Astrocyte (in vitro differentiated cells and primary cell): ENCODE data around the gene IFITM5. TPM values are rescaled to one million over a fixed set of nuclear protein-coding genes. Genes with fewer than 3 reads are reported as not detected.

Experiments used
- DNase-seq: peaks from one replicate; pipeline ENCODE4 v3.0.0-alpha.2; 2010; ENCODE audit warnings: low read depth
- FAIRE-seq: peaks from 2 replicates; lab custom pipeline; 2011; peaks lifted over from hg19 to GRCh38; lab: Jason Lieb, UNC
- H2AFZ ChIP-seq: 2 replicates; pipeline ENCODE4 v1.6.0; 2012; ENCODE audit warnings: low read depth, low read length, inconsistent platforms
- H3K27ac ChIP-seq: 2 replicates; pipeline ENCODE4 v1.5.1; 2011; ENCODE audit warnings: low read depth, low read length, inconsistent platforms
- H3K27me3 ChIP-seq: 2 replicates; pipeline ENCODE4 v1.6.0; 2011; ENCODE audit warnings: low read length, inconsistent platforms; ENCODE audit not compliant: insufficient read depth
- H3K36me3 ChIP-seq: 2 replicates; pipeline ENCODE4 v1.5.1; 2011; ENCODE audit warnings: low read length, inconsistent platforms; ENCODE audit not compliant: insufficient read depth
- H3K4me1 ChIP-seq: 2 replicates; pipeline ENCODE4 v1.5.1; 2011; ENCODE audit warnings: low read length, inconsistent platforms; ENCODE audit not compliant: insufficient read depth
- H3K4me2 ChIP-seq: 2 replicates; pipeline ENCODE4 v1.6.0; 2012; ENCODE audit warnings: low read length, inconsistent platforms
- H3K4me3 ChIP-seq: 2 replicates; pipeline ENCODE4 v1.5.1; 2011; ENCODE audit warnings: low read depth, mild to moderate bottlenecking, low read length, inconsistent platforms; ENCODE audit not compliant: insufficient read depth
- H3K79me2 ChIP-seq: 2 replicates; pipeline ENCODE4 v1.6.0; 2012; ENCODE audit warnings: mild to moderate bottlenecking, low read length, inconsistent platforms; ENCODE audit not compliant: insufficient read depth
- H3K9ac ChIP-seq: 2 replicates; pipeline ENCODE4 v1.6.0; 2012; ENCODE audit warnings: mild to moderate bottlenecking, low read length, inconsistent platforms
- H3K9me3 ChIP-seq: 2 replicates; pipeline ENCODE4 v1.5.1; 2012; ENCODE audit warnings: low read depth, mild to moderate bottlenecking, low read length, inconsistent platforms; ENCODE audit not compliant: insufficient read depth
- H4K20me1 ChIP-seq: 2 replicates; pipeline ENCODE4 v1.6.0; 2012; ENCODE audit warnings: low read length, inconsistent platforms; ENCODE audit not compliant: insufficient read depth
- H3K27ac Mint-ChIP-seq: one replicate; pipeline ENCODE4 v1.8.0; 2021; ENCODE audit warnings: mild to moderate bottlenecking, mixed read lengths; ENCODE audit not compliant: unreplicated experiment
- H3K27me3 Mint-ChIP-seq: one replicate; pipeline ENCODE4 v1.8.0; 2021; ENCODE audit warnings: low read depth, mixed read lengths; ENCODE audit not compliant: unreplicated experiment
- H3K36me3 Mint-ChIP-seq: one replicate; pipeline ENCODE4 v1.8.0; 2021; ENCODE audit warnings: low read depth, mixed read lengths; ENCODE audit not compliant: unreplicated experiment
- H3K4me1 Mint-ChIP-seq: one replicate; pipeline ENCODE4 v1.8.0; 2021; ENCODE audit warnings: low read depth, mixed read lengths; ENCODE audit not compliant: unreplicated experiment
- H3K4me3 Mint-ChIP-seq: one replicate; pipeline ENCODE4 v1.8.0; 2021; ENCODE audit warnings: mild to moderate bottlenecking, moderate library complexity, mixed read lengths; ENCODE audit not compliant: unreplicated experiment
- H3K9me3 Mint-ChIP-seq: one replicate; pipeline ENCODE4 v1.8.0; 2021; ENCODE audit warnings: mild to moderate bottlenecking, mixed read lengths; ENCODE audit not compliant: unreplicated experiment
- EZH2 ChIP-seq: IDR thresholded peaks from 2 replicates; pipeline ENCODE4 v1.6.1; 2012; ENCODE audit warnings: mild to moderate bottlenecking, low read length, inconsistent platforms; ENCODE audit not compliant: insufficient read depth
- total RNA-seq: library from RNA; stranded (reverse); gene quantifications from 2 replicates; pipeline ENCODE4 v1.2.1, GENCODE V29; 2021
- TF ChIP-seq, protein P1 (sequence below): IDR thresholded peaks from 2 replicates; pipeline ENCODE4 v1.5.1; 2011; ENCODE audit warnings: low read depth, mild to moderate bottlenecking, inconsistent platforms, low read length, moderate library complexity; ENCODE audit not compliant: insufficient read depth

The IFITM5 gene
- total RNA-seq, 1 donor from 2014 or later = not detected

DNA sequence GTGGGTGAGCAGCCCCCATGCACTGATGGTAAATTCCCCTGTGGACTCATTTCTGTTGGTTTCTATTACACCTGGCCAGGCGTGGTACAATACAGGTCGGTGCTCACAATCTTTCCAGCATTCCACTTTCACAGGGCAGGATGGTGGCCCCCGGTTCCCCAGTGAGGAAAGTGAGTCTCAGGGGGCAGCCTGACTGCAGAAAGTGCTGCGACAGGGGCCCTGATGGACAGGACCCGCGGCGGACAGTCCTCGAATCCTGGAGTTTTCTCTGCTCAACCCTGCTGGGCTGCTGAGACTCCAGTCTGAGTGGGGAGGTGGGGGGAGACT, 13.5 kb downstream of the IFITM5 start:
- H3K27me3 Mint-ChIP-seq = peaks cover 49% of the 10 kb centered on the region
- no peak overlapping the region for H3K4me3 Mint-ChIP-seq
- Histone ChIP-seq H3K36me3 (no peaks in the 10 kb centered on the region), H4K20me1 (no peaks in the 10 kb centered on the region), H3K9me3 (no peaks in the 10 kb centered on the region), H3K79me2 (no peaks in the 10 kb centered on the region), H3K27me3 (peaks cover 37% of the 10 kb centered on the region), H3K4me3 (no peak overlapping the region), H3K9ac (no peak overlapping the region), H3K4me1 (peaks cover 6% of the 10 kb centered on the region), H3K4me2 (no peak overlapping the region), H2AFZ (no peak overlapping the region), H3K27ac (no peak overlapping the region)
- peaks cover 3% of the 10 kb centered on the region for H3K36me3 Mint-ChIP-seq
- H3K27ac Mint-ChIP-seq = no peak overlapping the region
- TF ChIP-seq EZH2 = no peak
- TF ChIP-seq, protein P1, sequence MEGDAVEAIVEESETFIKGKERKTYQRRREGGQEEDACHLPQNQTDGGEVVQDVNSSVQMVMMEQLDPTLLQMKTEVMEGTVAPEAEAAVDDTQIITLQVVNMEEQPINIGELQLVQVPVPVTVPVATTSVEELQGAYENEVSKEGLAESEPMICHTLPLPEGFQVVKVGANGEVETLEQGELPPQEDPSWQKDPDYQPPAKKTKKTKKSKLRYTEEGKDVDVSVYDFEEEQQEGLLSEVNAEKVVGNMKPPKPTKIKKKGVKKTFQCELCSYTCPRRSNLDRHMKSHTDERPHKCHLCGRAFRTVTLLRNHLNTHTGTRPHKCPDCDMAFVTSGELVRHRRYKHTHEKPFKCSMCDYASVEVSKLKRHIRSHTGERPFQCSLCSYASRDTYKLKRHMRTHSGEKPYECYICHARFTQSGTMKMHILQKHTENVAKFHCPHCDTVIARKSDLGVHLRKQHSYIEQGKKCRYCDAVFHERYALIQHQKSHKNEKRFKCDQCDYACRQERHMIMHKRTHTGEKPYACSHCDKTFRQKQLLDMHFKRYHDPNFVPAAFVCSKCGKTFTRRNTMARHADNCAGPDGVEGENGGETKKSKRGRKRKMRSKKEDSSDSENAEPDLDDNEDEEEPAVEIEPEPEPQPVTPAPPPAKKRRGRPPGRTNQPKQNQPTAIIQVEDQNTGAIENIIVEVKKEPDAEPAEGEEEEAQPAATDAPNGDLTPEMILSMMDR = no peak
- FAIRE-seq (no peak), DNase-seq (no peak)
- no peaks in the 10 kb centered on the region for H3K4me1 Mint-ChIP-seq
- no peaks in the 10 kb centered on the region for H3K9me3 Mint-ChIP-seq

GRCh38 chr11:285021-285893, 14.1 kb downstream of the IFITM5 start:
- peaks cover 43% of the 10 kb centered on the region for H3K27me3 ChIP-seq
- Mint-ChIP-seq H3K36me3 (peaks cover 3% of the 10 kb centered on the region), H3K4me3 (no peak overlapping the region), H3K4me1 (no peaks in the 10 kb centered on the region), H3K27ac (no peak overlapping the region), H3K27me3 (peaks cover 49% of the 10 kb centered on the region), H3K9me3 (no peaks in the 10 kb centered on the region)
- no peak overlapping the region for H3K9ac ChIP-seq
- no peak overlapping the region for H3K27ac ChIP-seq
- TF ChIP-seq EZH2 = no peak
- TF ChIP-seq, protein P1 = no peak
- H2AFZ ChIP-seq = no peak overlapping the region
- FAIRE-seq (no peak), DNase-seq (no peak)
- no peaks in the 10 kb centered on the region for H4K20me1 ChIP-seq
- H3K4me1 ChIP-seq = peaks cover 6% of the 10 kb centered on the region
- no peaks in the 10 kb centered on the region for H3K9me3 ChIP-seq
- no peak overlapping the region for H3K4me2 ChIP-seq
- H3K4me3 ChIP-seq = no peak overlapping the region
- H3K79me2 ChIP-seq = no peaks in the 10 kb centered on the region
- no peaks in the 10 kb centered on the region for H3K36me3 ChIP-seq
